GM12878 (cell line): ENCODE measurements around the gene ZDHHC9. TPM values are rescaled to one million over a fixed set of nuclear protein-coding genes. Genes with fewer than 3 reads are reported as not detected.

Experiments
- ATAC-seq: fragments of 200-7000 bp; cut with Tn5 transposase; 3 replicates; pipeline ENCODE4 v1.9.1; 2020; ENCODE audit warnings: mild to moderate bottlenecking, moderate library complexity
- BruUV-seq: library from RNA; stranded (reverse); fragments of 400-500 nt; replicated peaks from 2 replicates; lab custom pipeline; 2021; lab: Mats Ljungman, UMichigan
- CTCF ChIA-PET: fragments of 300-600 bp; sonication (Branson Sonifier 250); formaldehyde crosslinking; extraction: SDS; loops from one replicate; lab custom pipeline; 2021; ENCODE audit warnings: inconsistent platforms; lab: Yijun Ruan, JAX
- POLR2A ChIA-PET: fragments of 350-600 bp; formaldehyde crosslinking; extraction: SDS; loops from one replicate; lab custom pipeline; 2021; ENCODE audit warnings: inconsistent platforms; lab: Charles Lee
- RAD21 ChIA-PET: fragments of 300-600 bp; sonication (Branson Sonifier 250); formaldehyde crosslinking; loops from one replicate; lab custom pipeline; 2023; ENCODE audit warnings: antibody characterized with exemption; ENCODE audit not compliant: unreplicated experiment; lab: Charles Lee
- SMC1A ChIA-PET: fragments of 300-600 bp; sonication (Branson Sonifier 250); formaldehyde crosslinking; loops from one replicate; lab custom pipeline; 2023; ENCODE audit not compliant: unreplicated experiment, uncharacterized antibody; lab: Charles Lee
- DNase-seq: peaks from one replicate; pipeline ENCODE4 v3.0.0-alpha.2; 2011; ENCODE audit warnings: low read depth, low spot score
- FAIRE-seq: peaks from 3 replicates; lab custom pipeline; 2011; peaks lifted over from hg19 to GRCh38; lab: Jason Lieb, UNC
- H2AFZ ChIP-seq: 2 replicates; pipeline ENCODE4 v1.6.0; 2011; ENCODE audit warnings: low read depth, low read length, control low read depth; ENCODE audit not compliant: control insufficient read depth
- H3K27ac ChIP-seq: 2 replicates; pipeline ENCODE4 v1.5.1; 2011; ENCODE audit warnings: control low read depth; ENCODE audit not compliant: control insufficient read depth, insufficient read depth
- H3K27me3 ChIP-seq, 2 experiments: replicated peaks in 1 of 2; 2 replicates each; pipeline versions ENCODE4 v1.6.0 to v1.6.1; 2011; ENCODE audit warnings: low read length in 1 of 2; ENCODE audit not compliant: control insufficient read depth in 2 of 2, insufficient read depth in 2 of 2
- H3K36me3 ChIP-seq, 2 experiments: 2 replicates each; pipeline ENCODE4 v1.5.1; 2011; ENCODE audit warnings: low read length in 1 of 2; ENCODE audit not compliant: control insufficient read depth in 2 of 2, insufficient read depth in 2 of 2
- H3K4me1 ChIP-seq: 2 replicates; pipeline ENCODE4 v1.6.1; 2011; ENCODE audit warnings: mild to moderate bottlenecking, low read length, moderate library complexity, mixed read lengths; ENCODE audit not compliant: control insufficient read depth, insufficient read depth
- H3K4me2 ChIP-seq: 2 replicates; pipeline ENCODE4 v1.6.0; 2011; ENCODE audit warnings: control low read depth; ENCODE audit not compliant: control insufficient read depth, insufficient read depth
- H3K4me3 ChIP-seq: fragments of 200-600 bp; sonication (generic); 2 replicates; pipeline ENCODE4 v1.5.1; 2016
- H3K79me2 ChIP-seq: 2 replicates; pipeline ENCODE4 v1.6.0; 2011; ENCODE audit warnings: low read length; ENCODE audit not compliant: control insufficient read depth, insufficient read depth
- H3K9ac ChIP-seq: 2 replicates; pipeline ENCODE4 v1.8.0; 2011; ENCODE audit warnings: low read length, control low read depth, mixed read lengths; ENCODE audit not compliant: control insufficient read depth, insufficient read depth
- H3K9me3 ChIP-seq: replicated peaks from 3 replicates; pipeline ENCODE4 v1.5.1; 2011; ENCODE audit warnings: mild to moderate bottlenecking, low read length; ENCODE audit not compliant: control insufficient read depth, insufficient read depth
- H4K20me1 ChIP-seq: 2 replicates; pipeline ENCODE4 v1.6.0; 2011; ENCODE audit not compliant: control insufficient read depth, insufficient read depth
- BCLAF1 ChIP-seq: fragments of 450-650 bp; IDR thresholded peaks from 2 replicates; pipeline ENCODE4 v1.6.1; 2017; ENCODE audit warnings: antibody characterized with exemption, mild to moderate bottlenecking, moderate library complexity
- FOS ChIP-seq: IDR thresholded peaks from 3 replicates; pipeline ENCODE4 v1.6.1; 2011; ENCODE audit warnings: borderline replicate concordance; ENCODE audit not compliant: insufficient read length; ENCODE audit errors: extremely low read depth
- HDAC6 ChIP-seq: fragments of 200-600 bp; sonication (generic); IDR thresholded peaks from one replicate; pipeline ENCODE4 v1.8.0; 2017; ENCODE audit warnings: antibody characterized with exemption; ENCODE audit not compliant: unreplicated experiment
- IKZF1 ChIP-seq: fragments of 450-650 bp; conservative IDR thresholded peaks from 2 replicates; pipeline ENCODE4 v1.6.1; 2017; ENCODE audit warnings: antibody characterized with exemption, mild to moderate bottlenecking
- MYB ChIP-seq: fragments of 150-350 bp; IDR thresholded peaks from 2 replicates; pipeline ENCODE4 v1.6.1; 2014; ENCODE audit warnings: mild to moderate bottlenecking, low read depth, low read length, borderline replicate concordance
- NBN ChIP-seq: fragments of 450-650 bp; IDR thresholded peaks from 2 replicates; pipeline ENCODE4 v1.6.1; 2016
- POLR2AphosphoS2 ChIP-seq: IDR thresholded peaks from 2 replicates; pipeline ENCODE4 v1.6.1; 2011; ENCODE audit warnings: low read depth, mild to moderate bottlenecking, low read length, improper control_type of control experiment, moderate library complexity
- RAD51 ChIP-seq: fragments of 450-650 bp; IDR thresholded peaks from 2 replicates; pipeline ENCODE4 v1.6.1; 2016; ENCODE audit warnings: moderate library complexity, mild to moderate bottlenecking, inconsistent platforms
- SMARCA5 ChIP-seq: fragments of 450-650 bp; IDR thresholded peaks from 2 replicates; pipeline ENCODE4 v1.6.1; 2017; ENCODE audit warnings: mild to moderate bottlenecking
- SRF ChIP-seq, 2 experiments: IDR thresholded peaks; 2 replicates each; pipeline ENCODE4 v1.6.1; 2011; ENCODE audit warnings: low read depth in 2 of 2, low read length in 2 of 2, mild to moderate bottlenecking in 1 of 2, moderate library complexity in 1 of 2
- ZBTB4 ChIP-seq: fragments of 450-650 bp; formaldehyde crosslinking; IDR thresholded peaks from 2 replicates; pipeline ENCODE4 v1.4.0; 2022; ENCODE audit warnings: mild to moderate bottlenecking, moderate library complexity
- WGBS: methylation state at CpG from one replicate; pipeline ENCODE4 v1.1.6; 2016; ENCODE audit warnings: low lambda C conversion rate; ENCODE audit not compliant: insufficient replicate concordance, insufficient coverage; ENCODE audit errors: missing lambda C conversion rate; 5-methylcytosine and 5-hydroxymethylcytosine counted together
- in situ Hi-C: fragments of 300-500 bp; cut with MboI; formaldehyde crosslinking; loops from 9 replicates; pipeline ENCODE4 v1.14.3; 2018; ENCODE audit warnings: mixed read lengths
- intact Hi-C: fragments of 100-400 bp; cut with micrococcal nuclease; formaldehyde crosslinking; loops from one replicate; pipeline ENCODE4 v1.14.2; 2022; ENCODE audit not compliant: unreplicated experiment
- polyA plus RNA-seq, 11 experiments: library from polyadenylated mRNA; depleted of rRNA in 4 of 11; unstranded in 6 of 11; stranded (reverse) in 5 of 11; fragments of >200 nt; fragmentation: Nextera tagmentation in 4 of 11; fragmentation: Illumina TruSeq in 1 of 11; extraction: Ambion mirVana in 4 of 11; extraction: Trizol in 1 of 11; gene quantifications; 1 replicate in 1 of 11; 2 replicates in 10 of 11; pipeline versions ENCODE4 v1.2.1 to v1.2.3, GENCODE V29; 2011 to 2016; ENCODE audit warnings: inconsistent platforms in 2 of 11, missing spikeins in 2 of 11, low read depth in 1 of 11
- total RNA-seq, 4 experiments: library from RNA; depleted of rRNA in 3 of 4; stranded (reverse); fragments of >200 nt in 3 of 4; fragmentation: Illumina TruSeq in 1 of 4; extraction: Trizol in 1 of 4; gene quantifications; 2 replicates each; pipeline versions ENCODE4 v1.2.1 to v1.2.3, GENCODE V29; 2013 to 2021
- TF ChIP-seq, protein P1 (sequence below): IDR thresholded peaks from 2 replicates; pipeline ENCODE4 v1.6.1; 2011; ENCODE audit warnings: borderline replicate concordance, low read depth, mild to moderate bottlenecking, moderate library complexity, mixed read lengths, low read length; ENCODE audit not compliant: insufficient read depth; ENCODE audit errors: extremely low read length
- TF ChIP-seq, protein P2 (sequence below): fragments of 450-650 bp; formaldehyde crosslinking; IDR thresholded peaks from 2 replicates; pipeline ENCODE4 v1.4.0; 2020; ENCODE audit warnings: mild to moderate bottlenecking, moderate library complexity

The ZDHHC9 gene
- total and polyA plus RNA-seq, 10 of the 15 experiments (the other 5 are each of a cell fraction or from before 2014, with no cell fraction given), result 1.8 to 13.0 (median 5.4) TPM

DNA sequence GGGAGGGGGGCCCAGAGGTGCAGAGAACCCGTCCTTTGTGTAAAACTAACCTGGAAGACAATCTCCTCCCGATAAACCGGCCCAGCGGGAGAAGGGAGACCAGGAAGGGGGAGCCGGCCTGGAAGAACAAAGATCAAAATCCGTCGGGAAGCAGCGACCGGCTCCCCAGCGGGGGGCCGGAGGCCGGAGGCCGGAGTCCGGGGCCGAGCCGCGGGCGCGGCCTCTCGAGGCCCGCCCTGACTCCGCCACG is 552 bp downstream of the ZDHHC9 start:
- RAD21 ChIA-PET, result interaction anchor here (1.0 kb wide), 1 partner anchor 63 kb away, joined by 3 read pairs; the partner anchor contains the start of gene UTP14A
- DNase-seq, result no peak
- SMC1A ChIA-PET, result no interaction called here
- no peak for FAIRE-seq
- Histone ChIP-seq H3K4me1 (no peaks in the 10 kb centered on the region), H3K27me3 (no peaks in the 10 kb centered on the region), H3K79me2 (no peaks in the 10 kb centered on the region), H3K4me2 (peak overlapping the region; percentile 36), H3K36me3 (no peaks in the 10 kb centered on the region), H2AFZ (peak overlapping the region; percentile 72), H3K4me3 (peak overlapping the region; percentile 66), H3K9me3 (no peaks in the 10 kb centered on the region), H3K27ac (no peak overlapping the region; the same call in 1 of the 2 replicates), H3K9ac (peak overlapping the region; percentile 64), H4K20me1 (no peaks in the 10 kb centered on the region)
- WGBS, result 40% methylated on average over 8 of the region's 23 CpGs
- POLR2A ChIA-PET, result interaction anchor here (1.4 kb wide), 1 partner anchor 60 kb away, joined by 4 read pairs; no protein-coding TSS in a partner anchor
- in situ Hi-C loops (no loop called here), intact Hi-C loops (no loop called here)
- no TSS peak for BruUV-seq
- CTCF ChIA-PET, result no interaction called here
- ATAC-seq, result no peak
- TF ChIP-seq MYB (no peak), FOS (no peak), HDAC6 (no peak), SMARCA5 (no peak), POLR2AphosphoS2 (no peak), BCLAF1 (no peak), SRF (IDR thresholded peaks at IDR 0.05; ENCODE audit: low read depth in 2 of 2, low read length in 2 of 2) (no peak), ZBTB4 (no peak), RAD51 (no peak), NBN (no peak), IKZF1 (0 out of 2 replicates have a peak, but pooled peaks have one; percentile 25)
- TF ChIP-seq, protein P1, sequence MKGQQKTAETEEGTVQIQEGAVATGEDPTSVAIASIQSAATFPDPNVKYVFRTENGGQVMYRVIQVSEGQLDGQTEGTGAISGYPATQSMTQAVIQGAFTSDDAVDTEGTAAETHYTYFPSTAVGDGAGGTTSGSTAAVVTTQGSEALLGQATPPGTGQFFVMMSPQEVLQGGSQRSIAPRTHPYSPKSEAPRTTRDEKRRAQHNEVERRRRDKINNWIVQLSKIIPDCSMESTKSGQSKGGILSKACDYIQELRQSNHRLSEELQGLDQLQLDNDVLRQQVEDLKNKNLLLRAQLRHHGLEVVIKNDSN, result no peak
- TF ChIP-seq, protein P2, sequence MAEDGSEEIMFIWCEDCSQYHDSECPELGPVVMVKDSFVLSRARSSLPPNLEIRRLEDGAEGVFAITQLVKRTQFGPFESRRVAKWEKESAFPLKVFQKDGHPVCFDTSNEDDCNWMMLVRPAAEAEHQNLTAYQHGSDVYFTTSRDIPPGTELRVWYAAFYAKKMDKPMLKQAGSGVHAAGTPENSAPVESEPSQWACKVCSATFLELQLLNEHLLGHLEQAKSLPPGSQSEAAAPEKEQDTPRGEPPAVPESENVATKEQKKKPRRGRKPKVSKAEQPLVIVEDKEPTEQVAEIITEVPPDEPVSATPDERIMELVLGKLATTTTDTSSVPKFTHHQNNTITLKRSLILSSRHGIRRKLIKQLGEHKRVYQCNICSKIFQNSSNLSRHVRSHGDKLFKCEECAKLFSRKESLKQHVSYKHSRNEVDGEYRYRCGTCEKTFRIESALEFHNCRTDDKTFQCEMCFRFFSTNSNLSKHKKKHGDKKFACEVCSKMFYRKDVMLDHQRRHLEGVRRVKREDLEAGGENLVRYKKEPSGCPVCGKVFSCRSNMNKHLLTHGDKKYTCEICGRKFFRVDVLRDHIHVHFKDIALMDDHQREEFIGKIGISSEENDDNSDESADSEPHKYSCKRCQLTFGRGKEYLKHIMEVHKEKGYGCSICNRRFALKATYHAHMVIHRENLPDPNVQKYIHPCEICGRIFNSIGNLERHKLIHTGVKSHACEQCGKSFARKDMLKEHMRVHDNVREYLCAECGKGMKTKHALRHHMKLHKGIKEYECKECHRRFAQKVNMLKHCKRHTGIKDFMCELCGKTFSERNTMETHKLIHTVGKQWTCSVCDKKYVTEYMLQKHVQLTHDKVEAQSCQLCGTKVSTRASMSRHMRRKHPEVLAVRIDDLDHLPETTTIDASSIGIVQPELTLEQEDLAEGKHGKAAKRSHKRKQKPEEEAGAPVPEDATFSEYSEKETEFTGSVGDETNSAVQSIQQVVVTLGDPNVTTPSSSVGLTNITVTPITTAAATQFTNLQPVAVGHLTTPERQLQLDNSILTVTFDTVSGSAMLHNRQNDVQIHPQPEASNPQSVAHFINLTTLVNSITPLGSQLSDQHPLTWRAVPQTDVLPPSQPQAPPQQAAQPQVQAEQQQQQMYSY, result no peak
